Mesothelial cell of epicardium (in vitro differentiated cells): ENCODE results near the gene RHCG. TPM values are rescaled to one million over a fixed set of nuclear protein-coding genes. Genes with fewer than 3 reads are reported as not detected.

ENCODE experiments used
- DNase-seq, 2 experiments: peaks; one replicate each; pipeline ENCODE4 v3.0.0; 2021; ENCODE audit warnings: low spot score in 2 of 2; ENCODE audit not compliant: unreplicated experiment in 2 of 2
- H3K27ac Mint-ChIP-seq: 2 replicates; pipeline ENCODE4 v1.8.0; 2021; ENCODE audit warnings: mixed read lengths
- H3K27me3 Mint-ChIP-seq: 2 replicates; pipeline ENCODE4 v1.8.0; 2021; ENCODE audit warnings: low read depth, mixed read lengths
- H3K36me3 Mint-ChIP-seq: 2 replicates; pipeline ENCODE4 v1.8.0; 2021; ENCODE audit warnings: mixed read lengths
- H3K4me1 Mint-ChIP-seq: 2 replicates; pipeline ENCODE4 v1.8.0; 2021; ENCODE audit warnings: mixed read lengths
- H3K4me3 Mint-ChIP-seq: 2 replicates; pipeline ENCODE4 v1.8.0; 2021; ENCODE audit warnings: mild to moderate bottlenecking, moderate library complexity, mixed read lengths
- H3K9me3 Mint-ChIP-seq: 2 replicates; pipeline ENCODE4 v1.8.0; 2021; ENCODE audit warnings: mixed read lengths
- total RNA-seq: library from RNA; stranded (reverse); gene quantifications from 3 replicates; pipeline ENCODE4 v1.2.1, GENCODE V29; 2021
- TF ChIP-seq, protein P1 (sequence below): fragments of 200-600 bp; sonication (generic); IDR thresholded peaks from one replicate; pipeline ENCODE4 v1.5.0; 2021; ENCODE audit warnings: antibody characterized with exemption; ENCODE audit not compliant: unreplicated experiment

RHCG gene
- total RNA-seq, 1 donor from 2014 or later: 0.16 TPM

DNA sequence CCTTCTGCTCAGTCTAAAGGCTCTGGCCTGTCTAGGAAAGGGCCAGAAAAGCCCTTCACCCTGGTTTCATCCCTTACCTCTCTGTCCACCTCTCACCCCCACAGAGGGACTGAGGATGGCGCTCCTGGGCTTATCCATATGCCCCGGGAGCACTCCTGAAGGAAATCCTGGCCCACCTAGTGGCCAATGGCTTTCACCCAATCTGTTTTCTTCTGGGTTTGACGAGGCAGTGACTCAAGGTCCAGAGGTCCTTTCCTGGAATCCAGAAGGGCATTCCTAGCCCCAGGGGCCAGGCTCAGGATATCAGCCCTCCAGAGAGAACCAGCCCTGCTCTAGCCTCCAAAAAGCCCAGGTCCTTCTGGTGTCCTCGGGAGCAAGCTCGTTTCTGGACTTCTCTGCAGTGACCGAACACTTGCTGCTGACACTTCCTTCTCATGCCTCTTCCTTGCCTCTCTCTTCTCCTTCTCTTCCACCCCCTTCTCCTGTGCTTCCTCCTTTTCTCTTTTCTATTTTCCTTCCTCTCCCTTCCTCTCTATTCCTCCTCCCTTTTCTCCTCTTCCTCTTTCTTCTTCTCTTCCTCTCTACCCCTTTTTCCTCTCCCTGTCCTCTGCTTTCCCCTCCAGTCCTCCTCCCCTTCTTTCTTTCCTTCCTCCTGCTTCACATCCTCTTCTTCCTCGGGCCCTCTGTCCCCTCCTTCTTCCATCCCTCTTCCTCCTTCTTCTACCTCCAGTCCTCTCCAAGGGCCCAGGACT, 59.6 kb downstream of the RHCG start:
- Mint-ChIP-seq H3K9me3 (no peaks in the 10 kb centered on the region), H3K27ac (no peak overlapping the region), H3K4me3 (no peak overlapping the region), H3K36me3 (no peaks in the 10 kb centered on the region), H3K27me3 (peaks cover 74% of the 10 kb centered on the region), H3K4me1 (no peaks in the 10 kb centered on the region)
- no peak for DNase-seq
- TF ChIP-seq, protein P1, sequence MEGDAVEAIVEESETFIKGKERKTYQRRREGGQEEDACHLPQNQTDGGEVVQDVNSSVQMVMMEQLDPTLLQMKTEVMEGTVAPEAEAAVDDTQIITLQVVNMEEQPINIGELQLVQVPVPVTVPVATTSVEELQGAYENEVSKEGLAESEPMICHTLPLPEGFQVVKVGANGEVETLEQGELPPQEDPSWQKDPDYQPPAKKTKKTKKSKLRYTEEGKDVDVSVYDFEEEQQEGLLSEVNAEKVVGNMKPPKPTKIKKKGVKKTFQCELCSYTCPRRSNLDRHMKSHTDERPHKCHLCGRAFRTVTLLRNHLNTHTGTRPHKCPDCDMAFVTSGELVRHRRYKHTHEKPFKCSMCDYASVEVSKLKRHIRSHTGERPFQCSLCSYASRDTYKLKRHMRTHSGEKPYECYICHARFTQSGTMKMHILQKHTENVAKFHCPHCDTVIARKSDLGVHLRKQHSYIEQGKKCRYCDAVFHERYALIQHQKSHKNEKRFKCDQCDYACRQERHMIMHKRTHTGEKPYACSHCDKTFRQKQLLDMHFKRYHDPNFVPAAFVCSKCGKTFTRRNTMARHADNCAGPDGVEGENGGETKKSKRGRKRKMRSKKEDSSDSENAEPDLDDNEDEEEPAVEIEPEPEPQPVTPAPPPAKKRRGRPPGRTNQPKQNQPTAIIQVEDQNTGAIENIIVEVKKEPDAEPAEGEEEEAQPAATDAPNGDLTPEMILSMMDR: no peak

DNA sequence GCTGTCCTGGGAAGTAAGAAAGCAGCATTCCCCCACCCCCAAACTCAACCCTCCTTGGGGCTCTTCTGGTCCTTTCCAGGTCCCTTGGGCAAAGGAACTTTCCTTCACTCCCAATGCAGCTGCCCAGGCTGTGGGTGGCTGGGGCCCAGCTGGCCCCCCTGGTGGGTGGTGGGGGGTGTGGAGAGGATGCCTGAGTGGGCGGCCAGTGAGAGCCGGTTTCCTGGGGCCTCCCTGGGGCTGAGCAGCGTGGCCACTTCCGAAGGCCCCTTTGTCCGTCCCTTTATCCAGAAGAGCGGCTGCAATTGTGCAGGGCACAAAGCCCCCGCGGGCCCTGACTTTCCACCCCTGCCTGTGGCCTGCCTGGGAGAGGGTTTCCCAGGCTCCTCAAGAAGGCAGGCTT, 61.0 kb downstream of the RHCG start:
- TF ChIP-seq, protein P1: no peak
- Mint-ChIP-seq H3K4me3 (no peak overlapping the region), H3K4me1 (peaks cover 4% of the 10 kb centered on the region), H3K36me3 (no peaks in the 10 kb centered on the region), H3K9me3 (no peaks in the 10 kb centered on the region), H3K27ac (no peak overlapping the region), H3K27me3 (peaks cover 82% of the 10 kb centered on the region)
- DNase-seq: no peak

DNA sequence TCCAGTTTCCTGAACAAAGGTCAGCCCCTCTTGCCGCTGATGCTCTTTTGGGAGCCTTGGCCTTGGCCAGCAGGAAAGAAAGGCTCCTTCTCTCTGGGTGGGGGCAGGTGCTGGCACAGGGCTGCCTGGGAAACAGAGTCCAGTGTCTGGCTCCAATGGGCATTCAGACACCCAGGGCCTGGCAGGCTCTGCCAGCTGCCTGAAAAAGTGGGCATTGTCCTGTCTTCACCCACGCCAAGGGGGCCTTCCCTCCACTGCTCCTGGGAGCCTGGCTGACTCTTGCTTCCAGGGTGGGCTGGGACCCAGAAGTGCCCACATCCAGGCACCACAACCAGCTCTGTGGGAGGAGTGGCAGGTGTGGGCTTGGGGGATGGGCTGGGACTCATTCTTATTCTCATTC, 62.7 kb downstream of the RHCG start:
- no peak for DNase-seq
- Mint-ChIP-seq H3K36me3 (no peaks in the 10 kb centered on the region), H3K9me3 (no peaks in the 10 kb centered on the region), H3K4me1 (peaks cover 5% of the 10 kb centered on the region), H3K4me3 (no peak overlapping the region), H3K27ac (no peak overlapping the region), H3K27me3 (peaks cover 82% of the 10 kb centered on the region)
- TF ChIP-seq, protein P1: no peak

DNA sequence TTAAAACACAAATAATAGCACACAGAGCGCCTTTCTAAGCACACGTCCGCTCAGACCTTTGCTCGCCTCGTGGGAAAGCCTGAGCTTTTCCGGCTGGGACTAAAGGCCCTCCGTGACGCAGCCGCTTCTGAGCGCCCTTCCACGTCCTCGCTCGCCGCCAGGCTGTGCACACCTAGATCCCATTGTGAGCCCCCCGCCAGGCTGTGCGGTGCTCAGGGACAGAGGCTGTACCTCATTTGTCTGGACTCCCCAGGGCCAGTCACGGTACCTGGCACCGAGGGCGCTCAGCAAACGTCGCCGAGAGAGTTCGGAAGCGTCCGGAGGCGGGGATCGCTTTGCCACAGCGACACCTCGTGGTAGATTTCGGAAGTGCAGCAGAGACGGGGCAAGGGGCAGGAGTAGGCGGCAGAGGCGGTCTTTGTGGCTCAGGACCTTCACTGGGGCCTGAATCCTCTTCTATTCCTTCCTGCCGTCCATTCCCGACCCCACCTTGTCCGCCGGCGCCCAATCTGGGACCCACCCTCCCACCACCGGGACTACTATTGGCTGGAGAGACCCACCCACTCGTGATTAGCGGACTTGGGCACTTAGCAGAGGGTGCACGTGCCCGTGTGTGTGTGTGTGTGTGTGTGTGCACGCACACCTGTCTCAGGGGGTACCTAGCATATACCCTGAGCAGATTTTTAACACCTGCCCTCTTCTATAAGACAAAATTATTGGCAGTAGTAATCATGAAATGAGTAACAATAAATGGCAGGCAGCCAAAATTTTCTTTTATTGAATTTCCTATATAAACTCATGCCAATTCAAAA, 65.6 kb downstream of the RHCG start:
- H3K4me1 Mint-ChIP-seq: peaks cover 5% of the 10 kb centered on the region
- H3K27me3 Mint-ChIP-seq: peaks cover 80% of the 10 kb centered on the region
- TF ChIP-seq, protein P1: peak; percentile 100
- no peaks in the 10 kb centered on the region for H3K36me3 Mint-ChIP-seq
- H3K27ac Mint-ChIP-seq: peak overlapping the region; percentile 86
- peak; percentile 78 to 99 for DNase-seq
- peak overlapping the region; percentile 67 for H3K4me3 Mint-ChIP-seq
- H3K9me3 Mint-ChIP-seq: no peaks in the 10 kb centered on the region

DNA sequence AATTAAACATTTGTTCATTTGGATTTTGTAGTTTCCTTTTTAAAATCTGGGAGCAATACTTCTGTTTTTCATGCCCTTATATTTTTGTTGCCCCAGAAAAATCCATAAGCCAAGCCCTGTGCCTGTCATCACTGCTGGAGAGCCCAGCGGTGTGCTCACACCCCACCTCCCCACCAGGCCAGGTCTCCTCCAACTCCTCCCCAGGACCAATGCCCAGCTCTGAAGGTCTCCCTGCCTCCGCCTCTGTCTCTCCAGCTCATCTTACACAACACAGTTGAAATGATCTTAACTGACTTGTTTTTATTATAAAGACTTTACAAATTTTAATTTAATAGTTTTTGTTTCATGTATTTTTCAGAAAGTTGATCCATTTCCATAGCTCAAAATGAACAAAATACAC, 66.4 kb downstream of the RHCG start:
- TF ChIP-seq, protein P1: no peak
- Mint-ChIP-seq H3K36me3 (no peaks in the 10 kb centered on the region), H3K9me3 (no peaks in the 10 kb centered on the region), H3K27me3 (peaks cover 84% of the 10 kb centered on the region), H3K27ac (no peak overlapping the region), H3K4me1 (peaks cover 5% of the 10 kb centered on the region), H3K4me3 (peak overlapping the region; percentile 67)
- no peak for DNase-seq
